22Rv1 (cell line): ENCODE measurements around the gene AKIP1.

Experiments
- CTCF ChIP-seq: fragments of 450-650 bp; IDR thresholded peaks from 2 replicates; pipeline ENCODE4 v1.5.1; 2017; ENCODE audit warnings: mild to moderate bottlenecking
- ZFX ChIP-seq: fragments of 450-650 bp; IDR thresholded peaks from 2 replicates; pipeline ENCODE4 v1.6.1; 2017; ENCODE audit warnings: antibody characterized with exemption, borderline replicate concordance

GRCh38 chr11:8914661-8915018 lies 3.7 kb downstream of the AKIP1 start:
- TF ChIP-seq CTCF = peak; percentile 41
- no peak for TF ChIP-seq ZFX
